Immature natural killer cell (primary cell): Measurements from ENCODE around the gene FUT4. TPM values are rescaled to one million over a fixed set of nuclear protein-coding genes. Genes with fewer than 3 reads are reported as not detected.
"Not testable (repeated sequence)": the region's sequence is repeated elsewhere in the genome, so short reads cannot be mapped to it uniquely, and the experiment has no call there.

Experiments used
- DNase-seq, 3 donors: peaks; one replicate each; pipeline ENCODE4 v3.0.0; 2022; ENCODE audit warnings: mixed read lengths in 1 of 3
- H3K27ac Mint-ChIP-seq, 6 donors: one replicate each; pipeline ENCODE4 v1.8.0; 2020; ENCODE audit warnings: mixed read lengths in 6 of 6, mild to moderate bottlenecking in 5 of 6, inconsistent platforms in 4 of 6, moderate library complexity in 3 of 6
- H3K27me3 Mint-ChIP-seq, 3 donors: one replicate each; pipeline ENCODE4 v1.8.0; 2020 to 2021; ENCODE audit warnings: low read depth in 3 of 3, mild to moderate bottlenecking in 3 of 3, mixed read lengths in 3 of 3, moderate library complexity in 3 of 3, inconsistent platforms in 1 of 3
- H3K36me3 Mint-ChIP-seq, 3 donors: one replicate each; pipeline ENCODE4 v1.8.0; 2020; ENCODE audit warnings: mixed read lengths in 3 of 3, inconsistent platforms in 2 of 3, mild to moderate bottlenecking in 2 of 3
- H3K4me1 Mint-ChIP-seq, 2 donors: one replicate each; pipeline ENCODE4 v1.8.0; 2020; ENCODE audit warnings: inconsistent platforms in 2 of 2, mild to moderate bottlenecking in 2 of 2, mixed read lengths in 2 of 2, moderate library complexity in 1 of 2
- H3K4me3 Mint-ChIP-seq, 5 donors: one replicate each; pipeline ENCODE4 v1.8.0; 2020; ENCODE audit warnings: mild to moderate bottlenecking in 5 of 5, mixed read lengths in 5 of 5, inconsistent platforms in 3 of 5, moderate library complexity in 3 of 5
- H3K9me3 Mint-ChIP-seq, 6 donors: one replicate each; pipeline ENCODE4 v1.8.0; 2020; ENCODE audit warnings: mild to moderate bottlenecking in 6 of 6, mixed read lengths in 6 of 6, inconsistent platforms in 4 of 6, moderate library complexity in 3 of 6
- polyA plus RNA-seq, 3 donors: library from polyadenylated mRNA; unstranded; fragments of 300-500 nt; fragmentation: Illumina TruSeq; gene quantifications; one replicate each; pipeline ENCODE4 v1.2.3, GENCODE V29; 2021

Gene FUT4, protein sequence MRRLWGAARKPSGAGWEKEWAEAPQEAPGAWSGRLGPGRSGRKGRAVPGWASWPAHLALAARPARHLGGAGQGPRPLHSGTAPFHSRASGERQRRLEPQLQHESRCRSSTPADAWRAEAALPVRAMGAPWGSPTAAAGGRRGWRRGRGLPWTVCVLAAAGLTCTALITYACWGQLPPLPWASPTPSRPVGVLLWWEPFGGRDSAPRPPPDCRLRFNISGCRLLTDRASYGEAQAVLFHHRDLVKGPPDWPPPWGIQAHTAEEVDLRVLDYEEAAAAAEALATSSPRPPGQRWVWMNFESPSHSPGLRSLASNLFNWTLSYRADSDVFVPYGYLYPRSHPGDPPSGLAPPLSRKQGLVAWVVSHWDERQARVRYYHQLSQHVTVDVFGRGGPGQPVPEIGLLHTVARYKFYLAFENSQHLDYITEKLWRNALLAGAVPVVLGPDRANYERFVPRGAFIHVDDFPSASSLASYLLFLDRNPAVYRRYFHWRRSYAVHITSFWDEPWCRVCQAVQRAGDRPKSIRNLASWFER
- 1 to 10 TPM; 1.3 to 2.4 (median 1.4) TPM for polyA plus RNA-seq

DNA sequence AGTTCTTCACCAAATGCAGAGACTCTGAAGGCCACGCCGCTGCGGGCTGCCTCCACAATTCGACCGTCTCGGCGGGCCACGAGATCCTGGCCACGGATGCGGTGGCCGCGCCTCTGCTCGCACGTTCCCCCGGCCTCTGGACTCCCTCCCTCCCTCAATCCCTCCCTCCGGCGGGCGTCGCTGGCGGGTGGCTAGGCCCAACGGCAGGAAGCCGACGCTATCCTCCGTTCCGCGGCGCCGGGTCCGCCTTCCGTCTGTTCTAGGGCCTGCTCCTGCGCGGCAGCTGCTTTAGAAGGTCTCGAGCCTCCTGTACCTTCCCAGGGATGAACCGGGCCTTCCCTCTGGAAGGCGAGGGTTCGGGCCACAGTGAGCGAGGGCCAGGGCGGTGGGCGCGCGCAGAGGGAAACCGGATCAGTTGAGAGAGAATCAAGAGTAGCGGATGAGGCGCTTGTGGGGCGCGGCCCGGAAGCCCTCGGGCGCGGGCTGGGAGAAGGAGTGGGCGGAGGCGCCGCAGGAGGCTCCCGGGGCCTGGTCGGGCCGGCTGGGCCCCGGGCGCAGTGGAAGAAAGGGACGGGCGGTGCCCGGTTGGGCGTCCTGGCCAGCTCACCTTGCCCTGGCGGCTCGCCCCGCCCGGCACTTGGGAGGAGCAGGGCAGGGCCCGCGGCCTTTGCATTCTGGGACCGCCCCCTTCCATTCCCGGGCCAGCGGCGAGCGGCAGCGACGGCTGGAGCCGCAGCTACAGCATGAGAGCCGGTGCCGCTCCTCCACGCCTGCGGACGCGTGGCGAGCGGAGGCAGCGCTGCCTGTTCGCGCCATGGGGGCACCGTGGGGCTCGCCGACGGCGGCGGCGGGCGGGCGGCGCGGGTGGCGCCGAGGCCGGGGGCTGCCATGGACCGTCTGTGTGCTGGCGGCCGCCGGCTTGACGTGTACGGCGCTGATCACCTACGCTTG, at the start of gene FUT4:
Gene FUT4 (plus strand): TSS at position 227 of the 951 bp plus-strand sequence. CDS start 213 bp downstream, at position 440.
- Mint-ChIP-seq H3K27me3 (peaks cover 0 to 2% (median 2%) of the 10 kb centered on the region in 3 donors), H3K9me3 (no peaks in the 10 kb centered on the region), H3K36me3 (peaks cover 0 to 9% (median 0%) of the 10 kb centered on the region in 3 donors), H3K4me1 (peaks cover 34 to 43% of the 10 kb centered on the region in 2 donors), H3K27ac (peak within 1 kb of the TSS; percentile 86 to 99 (median 98)), H3K4me3 (peak within 1 kb of the TSS; percentile 96 to 99 (median 98))
- peak; percentile 65 to 70 (median 70) for DNase-seq

DNA sequence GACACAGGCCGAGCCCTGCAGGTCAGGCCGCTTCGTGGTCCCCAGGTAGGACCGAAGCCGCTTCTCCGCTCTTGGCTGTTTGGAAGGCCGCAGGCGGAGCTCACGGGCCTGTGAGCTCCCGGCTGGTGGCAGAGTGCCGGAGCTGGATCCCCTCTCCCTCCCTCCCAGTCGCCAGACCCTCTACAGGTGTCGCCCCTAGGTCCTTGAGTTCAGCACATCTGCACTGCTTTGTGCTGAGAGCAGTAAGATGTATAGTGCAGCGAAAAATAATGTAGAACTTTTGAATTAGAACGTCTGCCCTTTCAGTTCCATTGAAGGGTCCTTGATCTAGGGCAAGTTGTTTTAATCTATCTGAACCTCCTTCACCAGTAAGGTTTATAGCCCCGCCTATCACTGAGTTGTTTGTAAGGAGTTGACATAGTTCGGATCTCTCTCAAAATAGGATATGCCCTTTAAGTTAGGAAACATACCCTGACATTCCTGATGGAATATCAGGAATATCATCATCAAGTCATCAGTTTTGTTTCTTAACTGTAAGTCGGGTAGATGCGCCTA, 49.5 kb upstream of the FUT4 start:
- no peak for DNase-seq
- Mint-ChIP-seq H3K27me3 (peaks cover 0 to 9% (median 8%) of the 10 kb centered on the region in 3 donors), H3K4me1 (peaks cover 32 to 47% of the 10 kb centered on the region in 2 donors), H3K9me3 (no peaks in the 10 kb centered on the region), H3K36me3 (peaks cover 8 to 29% (median 16%) of the 10 kb centered on the region in 3 donors), H3K27ac (peak overlapping the region; percentile 93 to 98 (median 96)), H3K4me3 (peak overlapping the region; percentile 95 to 98 (median 97))

DNA sequence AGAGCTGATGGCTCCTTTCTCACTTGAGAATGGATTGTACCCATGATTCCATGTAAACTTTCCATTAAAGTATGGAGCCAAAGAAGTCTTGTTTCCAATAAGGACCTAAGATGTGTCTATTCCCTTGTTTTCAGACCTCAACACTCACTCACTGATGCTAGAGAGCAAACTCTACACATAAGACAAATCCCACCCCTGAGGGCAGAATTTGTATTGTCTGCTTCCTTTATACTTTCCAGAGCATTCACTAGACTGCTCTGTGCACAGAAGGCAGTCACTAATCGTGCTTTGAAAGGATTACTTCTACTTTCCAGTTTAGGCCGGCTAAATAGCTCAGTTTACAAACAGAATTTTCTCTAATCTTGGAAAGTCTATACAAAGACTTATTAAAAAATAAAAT, 43.5 kb upstream of the FUT4 start:
- Mint-ChIP-seq H3K4me3 (no peak overlapping the region), H3K4me1 (peaks cover 2 to 15% of the 10 kb centered on the region in 2 donors), H3K36me3 (peaks cover 0 to 35% (median 10%) of the 10 kb centered on the region in 3 donors), H3K9me3 (no peaks in the 10 kb centered on the region), H3K27ac (no peak overlapping the region), H3K27me3 (peaks cover 0 to 2% (median 0%) of the 10 kb centered on the region in 3 donors)
- no peak for DNase-seq

DNA sequence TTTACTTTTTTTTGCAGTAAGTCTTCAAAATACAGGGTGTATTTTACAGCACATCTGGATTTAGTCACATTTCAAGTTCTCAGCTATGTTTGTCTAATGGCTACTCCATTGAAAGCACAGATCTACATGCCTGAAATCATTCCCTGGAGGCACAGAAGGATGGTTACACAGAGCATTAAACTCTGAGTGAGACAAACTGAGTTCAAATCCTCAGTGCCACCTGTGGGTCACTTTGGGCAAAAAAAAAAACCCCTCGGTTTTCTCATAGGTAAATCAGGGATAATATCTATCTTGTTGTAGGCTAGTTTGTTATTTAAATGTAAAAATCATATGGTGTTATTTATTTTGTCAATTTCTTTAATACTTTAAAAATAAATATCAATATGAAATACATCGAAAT, 42.2 kb upstream of the FUT4 start:
- peaks cover 0 to 2% (median 0%) of the 10 kb centered on the region in 3 donors for H3K27me3 Mint-ChIP-seq
- peaks cover 0 to 34% (median 9%) of the 10 kb centered on the region in 3 donors for H3K36me3 Mint-ChIP-seq
- H3K4me1 Mint-ChIP-seq: peaks cover 0 to 1% of the 10 kb centered on the region in 2 donors
- no peaks in the 10 kb centered on the region for H3K9me3 Mint-ChIP-seq
- H3K4me3 Mint-ChIP-seq: no peak overlapping the region
- no peak for DNase-seq
- H3K27ac Mint-ChIP-seq: no peak overlapping the region

DNA sequence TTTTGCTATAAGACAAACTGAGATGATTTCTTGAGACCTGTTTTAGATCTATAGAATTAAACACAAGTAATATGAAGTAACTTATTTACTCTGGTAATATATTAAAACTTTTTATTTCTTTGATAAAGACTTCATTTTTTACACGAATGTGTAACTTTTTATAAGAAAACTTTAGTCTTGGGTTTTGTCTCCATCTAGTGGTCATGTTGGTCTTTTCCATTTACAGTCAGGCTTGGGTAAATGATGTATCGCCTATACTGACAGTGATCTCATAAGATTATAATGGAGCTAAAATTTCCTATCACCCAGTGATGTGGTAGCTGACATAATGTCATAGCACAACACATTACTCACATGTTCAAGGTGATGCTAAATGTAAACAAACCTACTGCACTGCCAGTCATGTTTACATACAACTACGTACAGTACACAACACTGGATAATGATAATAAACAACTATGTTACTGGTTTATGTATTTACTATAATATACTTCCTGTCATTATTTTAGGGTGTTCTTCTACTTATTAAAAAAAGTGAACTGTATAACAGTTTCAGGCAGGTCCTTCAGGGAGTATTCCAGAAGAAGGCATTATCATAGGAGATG, 38.9 kb upstream of the FUT4 start:
- Mint-ChIP-seq H3K27me3 (peaks cover 0 to 3% (median 2%) of the 10 kb centered on the region in 3 donors), H3K9me3 (no peaks in the 10 kb centered on the region), H3K27ac (no peak overlapping the region), H3K4me1 (no peaks in the 10 kb centered on the region), H3K4me3 (no peak overlapping the region), H3K36me3 (peaks cover 0 to 11% (median 5%) of the 10 kb centered on the region in 3 donors)
- peak; percentile 45 to 61 (median 56) for DNase-seq

DNA sequence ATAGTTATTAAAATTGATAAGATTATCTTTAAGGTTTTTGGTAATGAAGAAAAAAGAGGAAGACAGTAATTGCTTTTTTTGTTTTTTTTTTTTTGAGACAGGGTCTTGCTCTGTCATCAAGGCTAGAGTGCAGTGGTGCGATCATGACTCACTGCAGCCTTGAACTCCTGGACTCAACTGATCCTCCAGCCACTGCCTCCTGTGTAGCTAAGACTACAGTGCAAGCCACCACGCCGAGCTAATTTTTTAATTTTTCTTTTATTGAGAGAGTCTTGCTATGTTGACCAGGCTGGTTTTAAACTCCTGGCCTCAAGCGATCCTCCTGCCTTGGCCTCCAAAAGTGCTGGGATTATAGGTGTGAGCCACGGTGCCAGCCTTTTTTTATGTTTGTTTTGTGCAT, 37.2 kb upstream of the FUT4 start:
- H3K27me3 Mint-ChIP-seq, DNase-seq, H3K4me3 Mint-ChIP-seq, H3K36me3 Mint-ChIP-seq, H3K9me3 Mint-ChIP-seq, H3K4me1 Mint-ChIP-seq, H3K27ac Mint-ChIP-seq: not testable (repeated sequence)

DNA sequence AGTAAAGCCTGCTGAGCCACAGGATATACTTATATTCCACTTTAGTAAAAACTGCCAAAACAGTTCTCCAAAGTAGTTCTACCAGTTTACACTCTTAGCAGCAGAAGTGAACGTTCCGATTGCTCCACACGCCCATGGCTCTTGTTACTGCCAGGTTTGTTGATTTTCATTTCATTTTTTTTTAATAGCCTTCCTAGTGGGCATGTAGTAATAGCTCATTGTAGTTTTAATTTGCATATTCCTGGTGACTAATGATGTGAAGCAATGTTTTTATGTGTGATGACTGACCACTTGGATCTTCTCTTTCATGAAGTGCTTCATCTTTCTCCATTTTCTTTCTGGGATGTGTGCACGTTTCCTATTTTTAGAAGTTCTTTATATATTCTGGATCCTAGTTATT, 36.2 kb upstream of the FUT4 start:
- DNase-seq: no peak
- peaks cover 0 to 4% (median 0%) of the 10 kb centered on the region in 3 donors for H3K36me3 Mint-ChIP-seq
- H3K27ac Mint-ChIP-seq: no peak overlapping the region
- no peaks in the 10 kb centered on the region for H3K9me3 Mint-ChIP-seq
- peaks cover 3 to 9% (median 8%) of the 10 kb centered on the region in 3 donors for H3K27me3 Mint-ChIP-seq
- H3K4me3 Mint-ChIP-seq: no peak overlapping the region
- peaks cover 11 to 14% of the 10 kb centered on the region in 2 donors for H3K4me1 Mint-ChIP-seq

DNA sequence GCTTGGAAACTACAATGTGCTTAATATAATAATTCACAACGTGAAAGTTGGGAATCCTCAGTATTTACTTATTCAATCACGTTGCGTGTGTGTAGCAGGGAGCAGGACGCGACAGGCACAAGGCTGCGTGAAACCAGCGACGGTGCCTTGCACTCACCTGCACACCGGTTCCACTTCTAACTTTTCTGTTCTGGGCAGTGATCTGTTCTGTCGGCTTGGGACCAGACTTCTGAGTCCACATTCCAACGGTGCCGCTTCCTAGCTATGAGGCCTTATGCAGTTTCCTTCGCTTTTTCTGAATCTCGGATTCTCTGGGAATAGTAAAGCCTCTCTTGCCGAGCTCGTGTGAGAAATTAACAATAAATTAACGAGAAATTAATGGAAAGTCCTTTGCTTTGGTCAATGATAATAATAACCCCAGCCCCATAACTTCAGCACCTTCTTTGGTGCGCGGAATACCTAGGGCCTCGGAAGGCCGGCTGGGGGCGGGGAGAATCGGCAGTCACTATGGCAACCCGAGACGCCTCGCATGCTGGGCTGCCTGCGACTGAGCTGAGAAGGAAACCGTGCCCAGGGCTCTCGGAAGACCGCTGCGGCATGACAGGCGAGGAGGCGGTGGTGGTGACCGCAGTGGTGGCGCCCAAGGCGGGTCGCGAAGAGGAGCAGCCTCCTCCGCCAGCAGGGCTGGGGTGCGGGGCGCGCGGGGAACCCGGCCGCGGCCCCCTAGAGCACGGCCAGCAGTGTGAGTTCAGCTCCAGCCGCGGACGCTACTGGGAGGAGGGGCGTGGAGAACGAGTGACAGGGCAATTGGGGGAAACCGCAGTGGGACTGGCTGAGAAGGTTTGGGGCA, 31.6 kb upstream of the FUT4 start, which contains the start of gene C11orf97:
Gene C11orf97 (plus strand): TSS at position 530 of the 850 bp plus-strand sequence. CDS start 68 bp downstream, at position 598.
- Mint-ChIP-seq H3K36me3 (no peaks in the 10 kb centered on the region), H3K9me3 (no peaks in the 10 kb centered on the region), H3K27ac (peak within 1 kb of the TSS; percentile 52 to 84 (median 62)), H3K4me1 (peaks cover 21 to 24% of the 10 kb centered on the region in 2 donors), H3K27me3 (peaks cover 5 to 13% (median 8%) of the 10 kb centered on the region in 3 donors), H3K4me3 (peak within 1 kb of the TSS; percentile 80 to 87 (median 86))
- peak; percentile 74 to 78 (median 76) for DNase-seq

DNA sequence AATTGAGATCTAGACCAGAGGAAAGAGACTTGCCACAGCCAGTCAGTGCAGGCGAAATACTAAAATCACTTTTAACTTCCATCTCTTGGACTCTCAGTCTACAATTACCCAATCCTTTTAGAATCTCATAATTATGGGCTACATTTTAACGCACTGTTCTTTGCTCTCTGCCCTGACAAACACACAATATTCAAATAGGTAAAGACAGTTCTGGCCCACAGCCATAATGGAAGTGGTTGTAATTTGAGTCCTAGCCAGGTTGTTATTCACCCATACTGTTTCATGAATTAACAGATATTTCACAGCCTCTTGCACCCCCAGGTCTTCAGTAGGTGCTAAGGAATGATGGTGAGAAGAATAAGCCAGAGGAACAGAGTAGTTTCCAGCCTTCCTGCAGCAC, 30.6 kb upstream of the FUT4 start:
- peaks cover 5 to 13% (median 8%) of the 10 kb centered on the region in 3 donors for H3K27me3 Mint-ChIP-seq
- H3K4me1 Mint-ChIP-seq: peaks cover 21 to 24% of the 10 kb centered on the region in 2 donors
- H3K9me3 Mint-ChIP-seq: no peaks in the 10 kb centered on the region
- no peaks in the 10 kb centered on the region for H3K36me3 Mint-ChIP-seq
- peak overlapping the region in 5 of 6 donors; percentile 1 to 69 (median 52) for H3K27ac Mint-ChIP-seq
- H3K4me3 Mint-ChIP-seq: peak overlapping the region; percentile 80 to 87 (median 86)
- DNase-seq: no peak

DNA sequence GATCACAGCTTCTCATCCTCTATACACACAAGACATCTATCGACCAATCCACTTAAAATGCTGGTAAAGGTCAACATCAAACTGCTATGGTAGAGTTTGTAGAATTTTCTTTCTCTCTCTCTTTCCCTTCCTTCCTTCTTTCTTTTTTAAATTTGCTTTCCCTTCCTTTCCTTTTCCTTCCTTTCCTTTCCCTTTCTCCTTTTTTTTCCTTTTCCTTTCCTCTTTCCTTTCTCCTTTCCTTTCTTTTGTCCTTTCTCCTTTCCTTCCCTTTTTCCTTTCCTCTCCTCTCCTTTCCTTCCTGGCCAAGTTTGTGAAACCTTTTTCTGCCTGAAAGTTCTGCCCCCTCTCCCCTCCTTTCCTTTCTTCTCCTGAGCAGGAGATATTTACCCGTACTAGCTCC, 28.3 kb upstream of the FUT4 start:
- H3K9me3 Mint-ChIP-seq: no peaks in the 10 kb centered on the region
- no peak for DNase-seq
- H3K36me3 Mint-ChIP-seq: no peaks in the 10 kb centered on the region
- H3K4me3 Mint-ChIP-seq: no peak overlapping the region
- no peak overlapping the region for H3K27ac Mint-ChIP-seq
- peaks cover 5 to 9% (median 6%) of the 10 kb centered on the region in 3 donors for H3K27me3 Mint-ChIP-seq
- peaks cover 21 to 24% of the 10 kb centered on the region in 2 donors for H3K4me1 Mint-ChIP-seq

DNA sequence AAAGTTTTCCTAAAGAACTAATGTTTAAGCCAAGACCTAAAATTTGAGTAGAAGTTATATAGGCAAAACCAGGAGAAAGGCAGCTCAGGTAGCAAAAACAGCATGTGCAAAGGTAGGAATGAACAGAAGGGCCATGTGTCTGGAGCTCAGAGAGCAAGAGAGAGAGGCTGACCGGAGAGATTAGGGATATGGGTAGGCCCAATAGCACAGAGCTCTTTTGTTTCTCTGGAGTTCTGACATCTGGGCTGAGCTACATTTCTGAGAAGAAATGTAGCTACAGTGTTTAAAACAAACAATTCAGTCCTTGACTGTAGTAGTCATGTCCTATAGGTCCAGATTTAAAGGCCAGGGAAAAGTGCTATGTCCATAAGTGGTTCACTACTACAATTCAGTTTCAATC, 27.0 kb upstream of the FUT4 start:
- DNase-seq: no peak
- Mint-ChIP-seq H3K27ac (no peak overlapping the region), H3K4me1 (peaks cover 17 to 18% of the 10 kb centered on the region in 2 donors)

DNA sequence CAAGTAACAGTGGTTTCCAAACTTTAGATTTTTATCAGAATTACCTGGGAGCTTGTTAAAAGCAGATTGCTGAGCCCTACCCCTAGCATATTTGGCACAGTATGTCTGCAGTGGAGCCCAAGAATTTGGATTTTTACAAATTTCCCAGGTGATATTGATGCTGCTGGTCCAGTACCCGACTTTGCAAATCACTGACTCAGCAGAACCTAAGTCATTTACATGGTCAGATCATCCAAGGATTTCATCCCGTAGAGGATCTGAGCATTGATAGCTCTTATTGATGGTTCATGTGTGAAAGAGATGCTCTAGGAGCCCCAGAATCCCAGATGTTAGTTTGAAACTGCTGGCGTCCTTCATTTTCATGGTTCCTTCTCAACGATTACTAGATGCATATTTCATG, 25.4 kb upstream of the FUT4 start:
- peaks cover 1 to 6% (median 2%) of the 10 kb centered on the region in 3 donors for H3K27me3 Mint-ChIP-seq
- no peak for DNase-seq
- no peak overlapping the region for H3K4me3 Mint-ChIP-seq
- no peak overlapping the region for H3K27ac Mint-ChIP-seq
- peaks cover 2% of the 10 kb centered on the region in 2 donors for H3K4me1 Mint-ChIP-seq
- no peaks in the 10 kb centered on the region for H3K9me3 Mint-ChIP-seq
- H3K36me3 Mint-ChIP-seq: no peaks in the 10 kb centered on the region

More for the DNA sequence above, 27.0 kb upstream of the FUT4 start:
- Mint-ChIP-seq H3K9me3 (no peaks in the 10 kb centered on the region), H3K27me3 (peaks cover 5 to 9% (median 6%) of the 10 kb centered on the region in 3 donors), H3K36me3 (no peaks in the 10 kb centered on the region), H3K4me3 (no peak overlapping the region)
